Activated CD8-positive, alpha-beta memory T cell treated with anti-CD3 and anti-CD28 coated beads, Interleukin-2, amount 50 U/mL, for 1 hour (primary cell): ENCODE measurements around the gene PFDN6.
A peak's percentile ranks its signal among the peaks of the same experiment; 100 is the strongest.

Experiments used
- DNase-seq: peaks from one replicate; pipeline ENCODE4 v3.0.0-alpha.2; 2020; ENCODE audit errors: extremely low read depth

PFDN6 gene

GRCh38 chr6:33295621-33296369, 6.4 kb downstream of the PFDN6 start:
- no peak for DNase-seq

- DNase-seq: no peak
These were observed 7.5 kb downstream of the PFDN6 start for GRCh38 chr6:33296797-33297405.

- DNase-seq: no peak
These were observed 8.1 kb downstream of the PFDN6 start for GRCh38 chr6:33297406-33297955.

- no peak for DNase-seq
These were observed 8.8 kb downstream of the PFDN6 start for GRCh38 chr6:33297956-33298772.

- no peak for DNase-seq
These were observed 9.4 kb downstream of the PFDN6 start, which contains the start of gene RGL2 for GRCh38 chr6:33298773-33299236. Gene RGL2, minus strand, starts transcription at chr6:33298942. Its CDS starts 332 bp downstream, at chr6:33298610.

- peak; percentile 81 for DNase-seq
These were observed 10.0 kb downstream of the PFDN6 start for GRCh38 chr6:33299237-33299944.

GRCh38 chr6:33301877-33302276, 12.5 kb downstream of the PFDN6 start:
- DNase-seq: no peak

GRCh38 chr6:33304216-33304615, 14.8 kb downstream of the PFDN6 start:
- no peak for DNase-seq

GRCh38 chr6:33305052-33305451, 15.7 kb downstream of the PFDN6 start:
- DNase-seq: no peak

GRCh38 chr6:33306356-33306755, 17.0 kb downstream of the PFDN6 start:
- DNase-seq: no peak

- DNase-seq: peak; percentile 79
These were observed 23.1 kb downstream of the PFDN6 start for GRCh38 chr6:33312361-33313104.

- DNase-seq: no peak
These were observed 23.8 kb downstream of the PFDN6 start for GRCh38 chr6:33313105-33313708.

- no peak for DNase-seq
These were observed 24.5 kb downstream of the PFDN6 start, which contains the start of gene TAPBP for GRCh38 chr6:33313709-33314514. Gene TAPBP, minus strand, starts transcription at chr6:33314078. Its CDS starts 37 bp downstream, at chr6:33314041.

GRCh38 chr6:33314515-33314942, 25.1 kb downstream of the PFDN6 start:
- DNase-seq: no peak

GRCh38 chr6:33314943-33315792, 25.8 kb downstream of the PFDN6 start:
- DNase-seq: no peak

- no peak for DNase-seq
These were observed 26.6 kb downstream of the PFDN6 start for GRCh38 chr6:33315793-33316602.

- DNase-seq: no peak
These were observed 27.4 kb downstream of the PFDN6 start for GRCh38 chr6:33316603-33317418.
